CD4-positive, alpha-beta T cell treated with Interleukin-6 at 100 ng/mL for 8 hours (primary cell): ENCODE results near the gene KIAA0232.
"Not testable (repeated sequence)": the region's sequence is repeated elsewhere in the genome, so short reads cannot be mapped to it uniquely, and the experiment has no call there.

ENCODE experiments used
- DNase-seq: peaks from one replicate; pipeline ENCODE4 v3.0.0-alpha.2; 2020; ENCODE audit warnings: mixed read lengths, low spot score

KIAA0232 gene

GRCh38 chr4:6881908-6882307 is 99.4 kb downstream of the KIAA0232 start:
- DNase-seq: no peak

GRCh38 chr4:6884341-6884870 is 101.9 kb downstream of the KIAA0232 start:
- DNase-seq: no peak

DNA sequence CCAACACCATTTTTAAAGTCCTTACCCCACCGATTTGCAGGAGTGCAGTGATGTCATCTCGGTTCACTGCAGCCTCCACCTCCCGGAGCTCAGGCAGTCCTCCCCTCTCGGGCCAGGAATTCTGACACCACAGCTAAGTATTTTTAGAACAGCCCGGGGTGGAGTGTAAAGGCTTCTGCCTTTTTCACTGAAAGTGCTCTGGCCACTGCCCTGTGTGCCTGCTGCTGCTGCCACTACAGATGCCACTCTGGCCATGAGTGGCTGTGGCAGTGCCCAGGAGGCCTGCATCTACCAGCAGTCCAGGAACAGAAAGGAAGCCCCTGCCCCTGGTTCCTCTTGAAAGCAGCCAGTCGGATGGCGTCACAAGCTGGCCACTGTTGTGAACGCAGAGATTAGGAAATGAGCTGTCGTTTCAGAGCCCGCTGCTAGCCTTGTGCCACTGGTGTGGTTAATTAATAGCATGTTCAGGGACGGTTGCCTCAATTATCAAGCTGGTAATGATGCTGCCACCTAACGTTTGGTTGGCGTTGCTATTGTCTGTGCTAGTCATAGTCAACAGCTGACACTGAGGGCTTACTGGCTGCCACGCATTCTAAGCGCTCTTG is 103.5 kb downstream of the KIAA0232 start:
- peak; percentile 15 for DNase-seq

- DNase-seq: no peak
These were observed 104.4 kb downstream of the KIAA0232 start for GRCh38 chr4:6886886-6887285.

- no peak for DNase-seq
These were observed 105.3 kb downstream of the KIAA0232 start for GRCh38 chr4:6887591-6888371.

DNA sequence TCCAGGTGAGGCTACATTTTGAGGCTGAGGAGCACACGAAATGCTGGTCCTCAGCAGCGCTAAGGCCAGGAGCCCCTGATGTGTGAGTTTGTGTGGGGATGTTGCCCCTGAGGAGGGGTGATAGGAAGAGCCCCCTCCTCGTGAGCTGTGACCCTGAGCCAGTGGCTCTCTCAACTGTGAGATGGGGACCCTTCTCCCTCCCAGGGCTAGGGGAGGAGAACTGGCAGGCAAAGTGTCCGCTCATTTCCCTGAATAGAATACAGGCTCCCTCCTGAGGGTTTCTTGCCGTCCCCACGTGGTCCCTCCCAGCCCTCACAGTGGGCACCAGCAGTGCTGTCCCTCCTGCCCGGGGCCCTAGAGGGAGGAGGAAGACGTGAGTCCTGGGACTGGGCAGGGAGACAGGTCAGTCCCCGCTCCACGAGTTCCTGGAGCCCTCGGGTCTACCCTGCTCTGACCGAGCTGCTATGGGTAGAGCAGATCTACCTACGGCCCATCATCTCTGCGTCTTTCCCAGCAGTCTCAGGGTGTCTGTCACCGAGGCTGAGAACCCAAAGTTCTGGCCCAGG is 106.1 kb downstream of the KIAA0232 start:
- DNase-seq: no peak

- DNase-seq: no peak
These were observed 106.7 kb downstream of the KIAA0232 start for GRCh38 chr4:6889101-6889735.

GRCh38 chr4:6889736-6890324 is 107.3 kb downstream of the KIAA0232 start:
- no peak for DNase-seq

GRCh38 chr4:6890358-6890757 is 107.8 kb downstream of the KIAA0232 start:
- DNase-seq: no peak

DNA sequence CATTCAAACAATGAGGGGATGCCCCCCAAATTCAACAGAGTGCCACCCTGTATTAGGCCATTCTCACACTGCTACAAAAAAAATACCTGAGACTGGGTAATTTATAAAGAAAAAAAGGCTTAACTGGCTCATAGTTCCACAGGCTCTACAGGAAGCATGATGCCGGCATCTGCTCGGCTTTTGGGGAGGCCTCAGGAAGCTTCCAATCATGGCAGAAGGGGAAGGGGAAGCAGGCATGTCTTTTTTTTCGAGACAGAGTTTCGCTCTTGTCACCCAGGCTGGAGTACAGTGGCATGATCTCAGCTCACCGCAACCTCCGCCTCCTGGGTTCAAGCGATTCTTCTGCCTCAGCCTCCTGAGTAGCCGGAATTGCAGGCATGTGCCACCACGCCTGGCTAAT is 108.4 kb downstream of the KIAA0232 start:
- not testable (repeated sequence) for DNase-seq

- no peak for DNase-seq
These were observed 109.1 kb downstream of the KIAA0232 start for GRCh38 chr4:6891436-6892170.

DNA sequence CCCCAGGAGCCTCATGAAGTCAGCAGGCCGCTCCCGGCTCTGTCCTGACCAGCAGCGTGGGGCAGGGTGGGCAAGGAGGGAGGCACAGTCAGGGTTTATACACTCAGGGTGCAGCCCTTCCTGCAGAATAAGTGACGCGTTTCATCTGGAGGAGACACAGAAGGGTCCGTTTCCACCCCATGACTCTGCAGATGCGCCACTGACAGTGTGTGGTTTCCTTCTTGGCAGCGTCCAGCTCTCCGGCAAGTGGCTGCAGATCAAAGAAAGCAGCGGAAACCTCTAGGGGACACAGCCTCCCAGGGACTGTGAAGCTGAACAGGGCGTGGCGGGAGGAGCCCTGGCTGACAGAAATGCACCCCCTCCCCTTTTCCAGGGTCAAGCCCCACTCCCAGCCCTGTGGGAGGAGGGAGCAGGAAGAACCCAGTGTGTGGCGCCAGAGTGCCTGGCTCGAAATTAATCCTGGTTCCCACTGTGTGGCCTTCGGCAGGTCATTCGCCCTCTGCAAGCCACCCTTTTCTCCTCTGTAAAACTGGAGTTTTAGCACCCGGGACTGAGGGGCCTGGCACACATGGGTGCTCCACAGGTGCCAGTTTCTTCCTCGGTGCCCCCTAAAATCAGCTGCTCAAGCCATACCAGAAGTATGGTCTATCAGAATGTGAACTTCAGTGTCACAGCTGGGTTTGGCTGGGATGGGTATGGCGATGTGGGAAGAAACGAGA is 109.8 kb downstream of the KIAA0232 start:
- peak; percentile 50 for DNase-seq

- DNase-seq: no peak
These were observed 110.3 kb downstream of the KIAA0232 start for GRCh38 chr4:6892909-6893202.

DNA sequence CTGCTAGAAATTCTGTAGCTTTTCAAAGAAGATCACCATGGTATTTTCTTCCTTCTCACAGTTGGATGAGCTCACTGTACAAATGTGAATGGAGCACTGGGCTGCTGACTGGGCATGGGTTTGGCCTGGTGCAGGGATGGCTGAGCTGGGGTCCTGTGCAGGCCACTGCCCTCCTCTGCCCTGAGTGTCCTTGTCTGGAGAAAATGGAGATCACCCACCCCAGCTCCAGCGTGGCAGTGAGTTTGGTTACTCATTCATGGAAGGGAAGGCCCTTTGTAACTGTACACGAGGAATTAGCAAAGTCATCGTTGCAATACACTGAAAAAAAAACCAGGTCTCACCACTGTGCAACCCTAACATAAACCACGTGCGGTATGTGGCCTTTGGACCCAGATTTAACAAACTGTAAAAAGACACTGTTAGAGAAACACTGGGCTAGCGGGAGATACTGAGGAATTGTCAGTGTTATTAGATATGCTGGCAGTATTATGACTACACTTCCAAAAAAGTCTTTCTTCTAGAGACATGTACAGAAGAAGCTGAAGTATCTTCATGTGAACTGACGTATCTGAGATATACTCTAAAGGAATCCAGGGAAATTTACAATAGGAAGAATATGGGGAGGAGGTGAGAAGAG is 111.0 kb downstream of the KIAA0232 start:
- no peak for DNase-seq

GRCh38 chr4:6894086-6894478 is 111.6 kb downstream of the KIAA0232 start:
- no peak for DNase-seq

- DNase-seq: no peak
These were observed 112.3 kb downstream of the KIAA0232 start for GRCh38 chr4:6894528-6895498.

DNA sequence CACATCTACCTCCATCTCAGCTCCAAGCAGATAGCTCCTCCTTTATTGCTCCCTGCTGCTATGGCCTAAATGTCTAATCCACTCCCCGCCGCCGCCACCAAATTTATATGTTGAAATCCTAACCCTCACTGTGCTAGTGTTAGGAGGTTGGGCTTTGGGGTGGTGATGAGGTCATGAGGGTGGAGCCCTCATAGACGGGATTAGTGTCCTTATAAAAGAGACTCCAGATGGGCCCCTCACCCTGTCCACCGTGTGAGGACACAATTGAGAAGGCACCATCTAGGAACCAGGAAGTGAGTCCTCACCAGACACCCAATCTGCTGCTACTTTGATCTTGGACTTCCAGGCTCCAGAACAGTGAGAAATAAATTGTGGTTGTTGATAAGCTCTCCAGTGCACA is 113.5 kb downstream of the KIAA0232 start:
- no peak for DNase-seq

DNA sequence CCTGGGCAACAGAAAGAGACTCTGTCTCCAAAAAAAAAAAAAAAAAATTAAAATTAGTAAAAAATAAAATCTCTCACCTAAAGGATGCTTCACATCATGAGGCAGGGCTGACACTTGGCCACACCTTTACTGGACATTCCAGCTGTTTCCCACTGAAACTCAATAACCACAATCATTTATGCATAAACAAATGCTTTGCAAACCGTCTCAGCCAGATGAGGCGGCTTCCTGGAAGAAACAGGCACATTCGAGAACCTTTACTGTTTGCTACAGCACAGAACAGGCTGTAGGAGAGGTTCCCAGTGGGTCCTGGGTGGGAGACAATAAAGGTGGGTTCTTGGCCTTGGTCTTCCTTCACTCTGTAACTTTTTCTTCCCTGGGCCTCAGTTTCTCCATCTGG is 116.2 kb downstream of the KIAA0232 start:
- DNase-seq: no peak

GRCh38 chr4:6900181-6900812 is 117.8 kb downstream of the KIAA0232 start:
- DNase-seq: no peak
